Aorta (tissue), 5 donors: ENCODE measurements around the gene LGI2. TPM values are rescaled to one million over a fixed set of nuclear protein-coding genes. Genes with fewer than 3 reads are reported as not detected.

Experiments used
- ATAC-seq: fragments of 200-7000 bp; cut with Tn5 transposase; one replicate; pipeline ENCODE4 v1.9.1; 2022; ENCODE audit warnings: moderate library complexity; ENCODE audit not compliant: low FRiP score
- DNase-seq, 2 donors: peaks; one replicate each; pipeline ENCODE4 v3.0.0-alpha.2; 2020
- H3K27ac ChIP-seq, 2 donors: one replicate each; pipeline ENCODE4 v1.5.1; 2013; ENCODE audit warnings: low read length in 2 of 2, mild to moderate bottlenecking in 2 of 2, moderate library complexity in 2 of 2, control low read depth in 1 of 2, inconsistent platforms in 1 of 2, low read depth in 1 of 2
- H3K27me3 ChIP-seq, 2 donors: one replicate each; pipeline ENCODE4 v1.6.1; 2013; ENCODE audit warnings: control low read depth in 1 of 2, low read length in 1 of 2, mild to moderate bottlenecking in 1 of 2, moderate library complexity in 1 of 2; ENCODE audit not compliant: insufficient read depth in 2 of 2, control insufficient read depth in 1 of 2
- H3K36me3 ChIP-seq, 2 donors: one replicate each; pipeline ENCODE4 v1.6.1; 2013; ENCODE audit warnings: control low read depth in 1 of 2, low read length in 1 of 2, mild to moderate bottlenecking in 1 of 2; ENCODE audit not compliant: insufficient read depth in 2 of 2, control insufficient read depth in 1 of 2
- H3K4me1 ChIP-seq, 2 donors: one replicate each; pipeline ENCODE4 v1.6.1; 2013; ENCODE audit warnings: low read length in 2 of 2, control low read depth in 1 of 2, mild to moderate bottlenecking in 1 of 2, moderate library complexity in 1 of 2; ENCODE audit not compliant: insufficient read depth in 2 of 2, control insufficient read depth in 1 of 2
- H3K4me3 ChIP-seq, 2 donors: one replicate each; pipeline ENCODE4 v1.5.1; 2013; ENCODE audit warnings: low read length in 2 of 2, control low read depth in 1 of 2, mild to moderate bottlenecking in 1 of 2
- H3K9me3 ChIP-seq: one replicate; pipeline ENCODE4 v1.6.1; 2013; ENCODE audit warnings: mild to moderate bottlenecking, low read length; ENCODE audit not compliant: control insufficient read depth
- WGBS, 2 donors: extraction: QIAGEN DNeasy Blood & Tissue Kit; methylation state at CpG; one replicate each; pipeline ENCODE4 v1.1.7; 2013; 5-methylcytosine and 5-hydroxymethylcytosine counted together
- intact Hi-C, 2 donors: fragments of 100-400 bp; cut with DNase I; formaldehyde crosslinking; loops; one replicate each; pipeline versions ENCODE4 v1.14.2 to v1.15.0; 2022
- polyA plus RNA-seq, 2 donors: library from polyadenylated mRNA; stranded (reverse); fragments of 200-250 nt; gene quantifications; one replicate each; pipeline ENCODE4 v1.2.3, GENCODE V29; 2013
- total RNA-seq, 2 donors: library from RNA; stranded (reverse); fragmentation: NEBNext Ultra II Directional; extraction: Animal tissue kit (Norgen Biotek cat#: 25700); gene quantifications; one replicate each; pipeline ENCODE4 v1.2.1, GENCODE V29; 2021
- donor health status: healthy with polysubstance abuse.
- donor health status: Bipolar disorder and iron deficiency.
- donor health status: DM: no; HTN: no; CAD: no.
- donor health status: DM: no; HTN: no; CAD: no.
- donor health status: DM: yes; HTN: yes; CAD: no.

LGI2 gene
- total and polyA plus RNA-seq, 4 donors: 0.79 to 13.7 (median 5.6) TPM

GRCh38 chr4:24980064-24980690, 50.6 kb downstream of the LGI2 start:
- Histone ChIP-seq H3K27ac (no peak overlapping the region), H3K9me3 (no peaks in the 10 kb centered on the region), H3K4me1 (no peaks in the 10 kb centered on the region), H3K4me3 (no peak overlapping the region), H3K36me3 (no peaks in the 10 kb centered on the region), H3K27me3 (no peaks in the 10 kb centered on the region)
- WGBS, 2 donors: 13 to 15% methylated on average over 17 of the region's 17 CpGs
- intact Hi-C loops: loop anchor here (5.0 to 10.0 kb wide), 3 partner anchors 162 to 495 kb away; no protein-coding TSS in a partner anchor
- DNase-seq (peak in 1 of 2 donors; percentile 59), ATAC-seq (peak; percentile 81)

GRCh38 chr4:24979554-24979953, 51.2 kb downstream of the LGI2 start:
- ATAC-seq (peak; percentile 85), DNase-seq (peak in 1 of 2 donors; percentile 77)
- H3K36me3 ChIP-seq: no peaks in the 10 kb centered on the region
- no peak overlapping the region for H3K27ac ChIP-seq
- WGBS, 2 donors: 87 to 89% methylated on average over 7 of the region's 7 CpGs
- H3K27me3 ChIP-seq: no peaks in the 10 kb centered on the region
- H3K4me3 ChIP-seq: no peak overlapping the region
- H3K9me3 ChIP-seq: no peaks in the 10 kb centered on the region
- intact Hi-C loops: loop anchor here (5.0 to 10.0 kb wide), 2 partner anchors 168 to 175 kb away; no protein-coding TSS in a partner anchor
- no peaks in the 10 kb centered on the region for H3K4me1 ChIP-seq

- Histone ChIP-seq H3K4me1 (no peaks in the 10 kb centered on the region), H3K27ac (no peak overlapping the region), H3K4me3 (no peak overlapping the region), H3K9me3 (no peaks in the 10 kb centered on the region), H3K27me3 (no peaks in the 10 kb centered on the region), H3K36me3 (no peaks in the 10 kb centered on the region)
- intact Hi-C loops: loop anchor here (5.0 to 10.0 kb wide), 2 partner anchors 169 to 174 kb away; no protein-coding TSS in a partner anchor
- no peak for DNase-seq
- no peak for ATAC-seq
- WGBS, 2 donors: 84 to 87% methylated on average over 9 of the region's 9 CpGs
Measured at GRCh38 chr4:24978291-24979075, 52.3 kb downstream of the LGI2 start.

GRCh38 chr4:24975510-24975909, 55.2 kb downstream of the LGI2 start:
- Histone ChIP-seq H3K36me3 (no peaks in the 10 kb centered on the region), H3K4me3 (no peak overlapping the region), H3K9me3 (no peaks in the 10 kb centered on the region), H3K27me3 (no peaks in the 10 kb centered on the region), H3K27ac (no peak overlapping the region), H3K4me1 (no peaks in the 10 kb centered on the region)
- DNase-seq (peak in 1 of 2 donors; percentile 54), ATAC-seq (no peak)
- intact Hi-C loops: loop anchor here (5.0 to 10.0 kb wide), 2 partner anchors 171 to 172 kb away; no protein-coding TSS in a partner anchor
- 85 to 87% methylated on average over 4 of the region's 4 CpGs for WGBS, 2 donors

GRCh38 chr4:24973747-24974601, 56.8 kb downstream of the LGI2 start:
- intact Hi-C loops: loop anchor here in 1 of 2 donors (10.0 kb wide), 1 partner anchor 169 kb away; no protein-coding TSS in a partner anchor
- no peaks in the 10 kb centered on the region for H3K27me3 ChIP-seq
- peak; percentile 78 to 90 for DNase-seq
- no peaks in the 10 kb centered on the region for H3K9me3 ChIP-seq
- no peak for ATAC-seq
- 90 to 92% methylated on average over 24 of the region's 24 CpGs for WGBS, 2 donors
- no peaks in the 10 kb centered on the region for H3K36me3 ChIP-seq
- no peak overlapping the region for H3K27ac ChIP-seq
- H3K4me1 ChIP-seq: no peaks in the 10 kb centered on the region
- H3K4me3 ChIP-seq: no peak overlapping the region

- no peak for ATAC-seq
- intact Hi-C loops: loop anchor here in 1 of 2 donors (10.0 kb wide), 1 partner anchor 169 kb away; no protein-coding TSS in a partner anchor
Measured at GRCh38 chr4:24973404-24973746, 57.4 kb downstream of the LGI2 start.

GRCh38 chr4:24971192-24971591, 59.6 kb downstream of the LGI2 start:
- no peaks in the 10 kb centered on the region for H3K27me3 ChIP-seq
- no peak for DNase-seq
- WGBS, 2 donors: 88% methylated on average over 7 of the region's 7 CpGs
- H3K4me1 ChIP-seq: no peaks in the 10 kb centered on the region
- H3K27ac ChIP-seq: no peak overlapping the region
- no peaks in the 10 kb centered on the region for H3K36me3 ChIP-seq
- H3K9me3 ChIP-seq: no peaks in the 10 kb centered on the region
- no peak for ATAC-seq
- no peak overlapping the region for H3K4me3 ChIP-seq
- intact Hi-C loops: loop anchor here in 1 of 2 donors (10.0 kb wide), 1 partner anchor 166 kb away; no protein-coding TSS in a partner anchor

More at GRCh38 chr4:24973404-24973746, 57.4 kb downstream of the LGI2 start:
- Histone ChIP-seq H3K4me1 (no peaks in the 10 kb centered on the region), H3K4me3 (no peak overlapping the region), H3K36me3 (no peaks in the 10 kb centered on the region), H3K9me3 (no peaks in the 10 kb centered on the region), H3K27me3 (no peaks in the 10 kb centered on the region), H3K27ac (no peak overlapping the region)
- DNase-seq: no peak
- WGBS, 2 donors: 28 to 37% methylated on average over 3 of the region's 3 CpGs

GRCh38 chr4:24970635-24971034, 60.1 kb downstream of the LGI2 start:
- Histone ChIP-seq H3K36me3 (no peaks in the 10 kb centered on the region), H3K9me3 (no peaks in the 10 kb centered on the region), H3K27ac (no peak overlapping the region), H3K27me3 (no peaks in the 10 kb centered on the region), H3K4me3 (no peak overlapping the region), H3K4me1 (no peaks in the 10 kb centered on the region)
- intact Hi-C loops: loop anchor here in 1 of 2 donors (10.0 kb wide), 1 partner anchor 166 kb away; no protein-coding TSS in a partner anchor
- DNase-seq: no peak
- WGBS, 2 donors: 88 to 92% methylated on average over 2 of the region's 2 CpGs
- ATAC-seq: no peak
